ENCODE measurements around the gene HSD17B14. TPM values are rescaled to one million over a fixed set of nuclear protein-coding genes. Genes with fewer than 3 reads are reported as not detected.
"Not testable (repeated sequence)": the region's sequence is repeated elsewhere in the genome, so short reads cannot be mapped to it uniquely, and the experiment has no call there.

Gene HSD17B14
- total RNA-seq, 1 donor from 2014 or later, result 1.0 TPM

DNA sequence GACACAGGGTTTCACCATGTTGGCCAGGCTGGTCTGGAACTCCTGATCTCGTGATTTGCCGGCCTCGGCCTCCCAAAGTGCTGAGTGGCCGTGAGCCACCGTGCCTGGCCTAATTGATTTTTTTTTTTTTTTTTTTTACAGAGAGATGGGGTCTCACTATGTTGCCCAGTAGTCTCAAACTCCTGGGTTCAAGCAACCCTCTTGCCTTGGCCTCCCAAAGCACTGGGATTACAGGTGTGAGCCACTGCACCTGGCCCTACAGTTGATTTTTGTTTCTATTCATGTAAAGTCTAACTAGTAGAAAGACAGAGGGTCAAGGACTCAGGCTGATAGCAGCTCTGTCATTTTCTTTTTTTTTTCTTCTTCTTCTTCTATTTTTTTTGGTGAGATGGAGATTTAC, 59.2 kb downstream of the HSD17B14 start:
- DNase-seq, result no peak
- peaks cover 2% of the 10 kb centered on the region for H3K9me3 Mint-ChIP-seq (ENCODE audit: unreplicated experiment)
- TF ChIP-seq CTCF (IDR thresholded peaks at IDR 0.05; ENCODE audit: partially characterized antibody, unreplicated experiment), result no peak
- H3K27me3 Mint-ChIP-seq (ENCODE audit: unreplicated experiment), result peaks cover 6% of the 10 kb centered on the region
- no peaks in the 10 kb centered on the region for H3K36me3 Mint-ChIP-seq (ENCODE audit: unreplicated experiment)
- no peak overlapping the region for H3K4me3 Mint-ChIP-seq (ENCODE audit: unreplicated experiment)
- peaks cover 4% of the 10 kb centered on the region for H3K4me1 Mint-ChIP-seq (ENCODE audit: low read depth, unreplicated experiment)
- H3K27ac Mint-ChIP-seq (ENCODE audit: unreplicated experiment), result no peak overlapping the region

DNA sequence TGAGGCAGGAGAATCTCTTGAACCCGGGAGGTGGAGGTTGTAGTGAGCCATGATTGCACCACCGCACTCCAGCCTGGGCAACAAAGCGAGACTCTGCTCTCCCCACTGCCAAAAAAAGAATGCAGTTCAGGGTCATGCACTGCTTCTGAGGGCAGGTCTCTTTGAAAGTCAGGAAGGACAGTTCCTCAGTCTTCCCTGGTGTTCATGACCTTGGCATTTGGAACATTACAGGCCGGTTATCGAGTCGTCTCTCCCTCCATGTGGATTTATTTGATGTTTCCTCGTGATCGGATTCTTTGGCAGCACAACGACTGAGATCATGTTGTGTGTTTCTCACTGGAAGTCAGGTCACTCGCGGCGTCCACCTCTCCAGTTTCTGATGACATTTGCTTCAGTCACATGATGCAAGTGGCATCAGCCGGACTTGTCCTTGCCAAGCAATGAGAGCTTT, 63.8 kb downstream of the HSD17B14 start:
- no peak overlapping the region for H3K27ac Mint-ChIP-seq (ENCODE audit: unreplicated experiment)
- peaks cover 4% of the 10 kb centered on the region for H3K27me3 Mint-ChIP-seq (ENCODE audit: unreplicated experiment)
- no peak for DNase-seq
- H3K4me3 Mint-ChIP-seq (ENCODE audit: unreplicated experiment), result no peak overlapping the region
- TF ChIP-seq CTCF (IDR thresholded peaks at IDR 0.05; ENCODE audit: partially characterized antibody, unreplicated experiment), result no peak
- H3K9me3 Mint-ChIP-seq (ENCODE audit: unreplicated experiment), result peaks cover 2% of the 10 kb centered on the region
- no peaks in the 10 kb centered on the region for H3K36me3 Mint-ChIP-seq (ENCODE audit: unreplicated experiment)
- H3K4me1 Mint-ChIP-seq (ENCODE audit: low read depth, unreplicated experiment), result peaks cover 4% of the 10 kb centered on the region

DNA sequence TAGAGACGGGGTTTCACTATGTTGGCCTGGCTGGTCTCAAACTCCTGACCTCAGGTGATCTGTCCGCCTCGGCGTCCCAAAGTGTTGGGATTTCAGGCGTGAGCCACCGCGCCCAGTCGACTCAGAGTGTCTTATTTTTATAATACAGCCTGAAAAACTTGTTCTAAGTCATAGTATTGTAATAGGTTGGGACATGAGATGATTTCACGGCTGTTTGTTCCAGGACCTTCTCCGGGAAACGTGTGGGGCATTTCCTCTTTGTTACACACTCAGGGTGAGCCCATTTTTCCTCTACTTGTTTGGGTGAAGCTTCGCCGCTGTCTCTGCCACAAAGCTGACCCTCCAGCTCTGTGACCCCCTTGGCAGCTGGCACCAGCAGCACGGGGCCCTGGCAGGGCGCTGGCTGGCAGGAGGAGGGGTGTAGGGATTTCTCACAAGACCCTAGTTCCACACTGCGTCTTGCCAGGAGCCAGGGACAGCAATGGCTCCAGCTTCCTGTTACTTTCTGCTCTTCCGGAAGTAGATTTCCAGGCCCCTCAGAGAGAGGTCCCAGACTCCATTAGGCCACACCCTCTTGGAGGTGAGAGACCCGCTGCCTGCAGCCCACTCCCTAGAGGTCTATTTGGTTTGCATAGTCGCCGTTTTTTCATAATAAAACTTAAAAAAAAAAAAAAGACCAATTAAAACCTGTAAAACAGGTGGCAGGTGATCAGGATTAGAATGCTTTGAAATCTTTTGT, 65.4 kb downstream of the HSD17B14 start:
- peaks cover 4% of the 10 kb centered on the region for H3K4me1 Mint-ChIP-seq (ENCODE audit: low read depth, unreplicated experiment)
- H3K4me3 Mint-ChIP-seq (ENCODE audit: unreplicated experiment), result no peak overlapping the region
- no peaks in the 10 kb centered on the region for H3K36me3 Mint-ChIP-seq (ENCODE audit: unreplicated experiment)
- no peak overlapping the region for H3K27ac Mint-ChIP-seq (ENCODE audit: unreplicated experiment)
- peaks cover 2% of the 10 kb centered on the region for H3K27me3 Mint-ChIP-seq (ENCODE audit: unreplicated experiment)
- no peak for TF ChIP-seq CTCF (IDR thresholded peaks at IDR 0.05; ENCODE audit: partially characterized antibody, unreplicated experiment)
- H3K9me3 Mint-ChIP-seq (ENCODE audit: unreplicated experiment), result peaks cover 2% of the 10 kb centered on the region
- no peak for DNase-seq

GRCh38 chr19:48770266-48770665, 66.0 kb downstream of the HSD17B14 start:
- peaks cover 4% of the 10 kb centered on the region for H3K4me1 Mint-ChIP-seq (ENCODE audit: low read depth, unreplicated experiment)
- no peak overlapping the region for H3K27ac Mint-ChIP-seq (ENCODE audit: unreplicated experiment)
- no peaks in the 10 kb centered on the region for H3K36me3 Mint-ChIP-seq (ENCODE audit: unreplicated experiment)
- H3K27me3 Mint-ChIP-seq (ENCODE audit: unreplicated experiment), result peaks cover 2% of the 10 kb centered on the region
- no peak overlapping the region for H3K4me3 Mint-ChIP-seq (ENCODE audit: unreplicated experiment)
- peaks cover 2% of the 10 kb centered on the region for H3K9me3 Mint-ChIP-seq (ENCODE audit: unreplicated experiment)
- TF ChIP-seq CTCF (IDR thresholded peaks at IDR 0.05; ENCODE audit: partially characterized antibody, unreplicated experiment), result no peak
- no peak for DNase-seq

DNA sequence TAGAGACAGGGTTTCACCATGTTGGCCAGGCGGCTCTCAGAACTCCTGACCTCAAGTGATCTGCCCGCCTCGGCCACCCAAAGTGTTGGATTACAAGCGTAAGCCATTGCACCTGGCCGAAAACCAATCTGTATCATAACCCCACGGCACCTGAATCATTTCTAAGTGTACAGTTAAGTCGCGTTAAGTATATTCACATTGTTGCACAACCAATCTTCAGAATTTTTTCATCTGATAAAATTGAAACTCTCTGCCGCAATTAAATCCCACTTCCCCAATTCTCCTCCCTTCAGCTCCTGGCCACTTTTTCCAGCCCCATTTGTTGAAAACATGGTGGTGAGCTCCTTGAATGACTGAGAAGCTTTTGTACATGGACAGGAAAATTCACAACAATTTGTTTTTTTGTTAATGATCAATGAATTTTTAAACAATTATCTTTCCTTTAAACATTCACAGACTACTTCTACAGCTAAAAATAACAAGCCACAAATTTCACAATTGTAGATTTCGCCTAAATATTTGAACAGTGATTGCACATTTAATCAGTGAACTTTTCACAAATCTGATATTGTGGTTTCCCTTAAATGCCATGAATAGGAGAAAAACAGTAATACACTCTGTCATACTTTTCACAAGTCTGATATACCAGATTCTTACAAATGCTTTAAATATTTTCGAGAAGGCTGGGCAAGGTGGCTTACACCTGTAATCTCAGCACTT, 67.1 kb downstream of the HSD17B14 start:
- peaks cover 4% of the 10 kb centered on the region for H3K4me1 Mint-ChIP-seq (ENCODE audit: low read depth, unreplicated experiment)
- H3K4me3 Mint-ChIP-seq (ENCODE audit: unreplicated experiment), result no peak overlapping the region
- peaks cover 2% of the 10 kb centered on the region for H3K27me3 Mint-ChIP-seq (ENCODE audit: unreplicated experiment)
- DNase-seq, result no peak
- H3K36me3 Mint-ChIP-seq (ENCODE audit: unreplicated experiment), result no peaks in the 10 kb centered on the region
- H3K27ac Mint-ChIP-seq (ENCODE audit: unreplicated experiment), result no peak overlapping the region
- H3K9me3 Mint-ChIP-seq (ENCODE audit: unreplicated experiment), result no peaks in the 10 kb centered on the region
- TF ChIP-seq CTCF (IDR thresholded peaks at IDR 0.05; ENCODE audit: partially characterized antibody, unreplicated experiment), result no peak

DNA sequence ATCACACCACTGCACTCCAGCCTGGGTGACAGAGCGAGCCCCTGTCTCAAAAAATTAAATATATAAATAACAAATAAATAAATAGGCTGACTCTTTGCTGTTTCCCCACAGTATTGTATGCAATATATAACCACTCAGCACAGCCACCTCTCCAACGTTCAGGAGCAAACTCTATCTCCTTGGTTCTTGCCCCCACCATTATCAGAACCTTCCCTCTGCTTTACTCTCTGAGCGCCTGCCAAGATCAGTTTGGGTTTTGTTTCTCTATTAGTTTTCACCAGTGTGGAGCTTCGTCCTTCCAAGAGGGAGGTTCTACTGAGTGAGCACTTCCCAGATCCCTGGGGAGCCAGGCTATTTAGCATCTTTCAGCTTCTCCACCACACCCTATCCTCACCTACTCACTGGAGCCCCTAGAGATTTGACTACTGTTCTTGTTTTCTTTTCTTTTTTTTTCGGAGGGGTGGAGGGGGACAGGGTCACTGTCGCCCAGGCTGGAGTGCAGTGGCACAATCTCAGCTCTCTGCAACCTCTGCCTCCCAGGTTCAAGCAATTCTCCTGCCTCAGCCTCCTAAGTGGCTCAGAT, 68.0 kb downstream of the HSD17B14 start:
- not testable (repeated sequence) for H3K27ac Mint-ChIP-seq (ENCODE audit: unreplicated experiment); H3K4me3 Mint-ChIP-seq (ENCODE audit: unreplicated experiment); H3K36me3 Mint-ChIP-seq (ENCODE audit: unreplicated experiment); H3K27me3 Mint-ChIP-seq (ENCODE audit: unreplicated experiment); H3K9me3 Mint-ChIP-seq (ENCODE audit: unreplicated experiment); H3K4me1 Mint-ChIP-seq (ENCODE audit: low read depth, unreplicated experiment); DNase-seq

DNA sequence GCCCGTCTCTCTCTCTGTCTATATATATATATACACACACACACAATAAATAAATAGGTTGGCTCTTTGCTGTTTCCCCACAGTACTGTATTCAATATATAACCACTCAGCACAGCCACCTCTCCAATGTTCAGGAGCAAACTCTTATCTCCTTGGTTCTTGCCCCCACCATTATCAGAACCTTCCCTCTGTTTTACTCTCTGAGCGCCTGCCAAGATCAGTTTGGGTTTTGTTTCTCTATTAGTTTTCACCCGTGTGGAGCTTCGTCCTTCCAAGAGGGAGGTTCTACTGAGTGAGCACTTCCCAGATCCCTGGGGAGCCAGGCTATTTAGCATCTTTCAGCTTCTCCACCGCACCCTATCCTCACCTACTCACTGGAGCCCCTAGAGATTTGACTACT, 70.5 kb downstream of the HSD17B14 start:
- not testable (repeated sequence) for H3K36me3 Mint-ChIP-seq (ENCODE audit: unreplicated experiment); H3K27me3 Mint-ChIP-seq (ENCODE audit: unreplicated experiment); DNase-seq; H3K4me1 Mint-ChIP-seq (ENCODE audit: low read depth, unreplicated experiment); H3K4me3 Mint-ChIP-seq (ENCODE audit: unreplicated experiment); H3K27ac Mint-ChIP-seq (ENCODE audit: unreplicated experiment); H3K9me3 Mint-ChIP-seq (ENCODE audit: unreplicated experiment)

All from glutamatergic neuron (in vitro differentiated cells).